GM12891 (cell line): Measurements from ENCODE around the gene CBARP.

Experiments
- PAX5 ChIP-seq: IDR thresholded peaks from 2 replicates; pipeline ENCODE4 v1.6.1; 2011; ENCODE audit warnings: low read length, moderate library complexity, mild to moderate bottlenecking; ENCODE audit not compliant: insufficient read depth, severe bottlenecking
- POLR2A ChIP-seq: IDR thresholded peaks from 2 replicates; pipeline ENCODE4 v1.6.1; 2011; ENCODE audit warnings: low read depth, low read length, control low read depth
- POLR2AphosphoS5 ChIP-seq: IDR thresholded peaks from 2 replicates; pipeline ENCODE4 v1.6.1; 2011; ENCODE audit warnings: low read depth, low read length, control low read depth
- SPI1 ChIP-seq: IDR thresholded peaks from 2 replicates; pipeline ENCODE4 v1.6.1; 2011; ENCODE audit warnings: low read depth, low read length, control low read depth

- TF ChIP-seq PAX5: no peak
- no peak for TF ChIP-seq POLR2A
- TF ChIP-seq POLR2AphosphoS5: no peak
- no peak for TF ChIP-seq SPI1
These were observed 28.5 kb upstream of the CBARP start for GRCh38 chr19:1266129-1266915.
